HG03521 (cell line): ENCODE data around the gene NRG2.

Source experiments
- ATAC-seq: cut with Tn5 transposase; IDR thresholded peaks from one replicate; pipeline ENCODE4 v1.9.1; 2021; ENCODE audit warnings: mild to moderate bottlenecking, moderate library complexity; ENCODE audit not compliant: unreplicated experiment

The NRG2 gene

GRCh38 chr5:140042643-140043507 is at the start of gene NRG2:
Gene NRG2, minus strand, starts transcription at chr5:140043299.
- ATAC-seq = peak; percentile 64

- ATAC-seq = no peak
Measured at GRCh38 chr5:140090251-140090650, 47.2 kb upstream of the NRG2 start.

- ATAC-seq = no peak
Measured at GRCh38 chr5:140084541-140084940, 41.4 kb upstream of the NRG2 start.

GRCh38 chr5:140083650-140084049 is 40.6 kb upstream of the NRG2 start:
- no peak for ATAC-seq

GRCh38 chr5:140083120-140083519 is 40.0 kb upstream of the NRG2 start:
- no peak for ATAC-seq

GRCh38 chr5:140076788-140077187 is 33.7 kb upstream of the NRG2 start:
- no peak for ATAC-seq

GRCh38 chr5:140076142-140076541 is 33.0 kb upstream of the NRG2 start:
- ATAC-seq = no peak

- no peak for ATAC-seq
Measured at GRCh38 chr5:140075371-140075770, 32.3 kb upstream of the NRG2 start.

GRCh38 chr5:140073296-140073695 is 30.2 kb upstream of the NRG2 start:
- no peak for ATAC-seq

- no peak for ATAC-seq
Measured at GRCh38 chr5:140072812-140073211, 29.7 kb upstream of the NRG2 start.

- no peak for ATAC-seq
Measured at GRCh38 chr5:140060816-140061215, 17.7 kb upstream of the NRG2 start.

GRCh38 chr5:140058212-140058932 is 15.3 kb upstream of the NRG2 start:
- no peak for ATAC-seq

- ATAC-seq = no peak
Measured at GRCh38 chr5:140056880-140057279, 13.8 kb upstream of the NRG2 start.

GRCh38 chr5:140055152-140055551 is 12.1 kb upstream of the NRG2 start:
- ATAC-seq = no peak

- no peak for ATAC-seq
Measured at GRCh38 chr5:140054086-140054689, 11.1 kb upstream of the NRG2 start.

GRCh38 chr5:140051950-140052349 is 8.9 kb upstream of the NRG2 start:
- ATAC-seq = no peak

- no peak for ATAC-seq
Measured at GRCh38 chr5:140049713-140050112, 6.6 kb upstream of the NRG2 start.

GRCh38 chr5:140049205-140049604 is 6.1 kb upstream of the NRG2 start:
- no peak for ATAC-seq

GRCh38 chr5:140044041-140044440 is 942 bp upstream of the NRG2 start:
- no peak for ATAC-seq

- ATAC-seq = no peak
Measured at GRCh38 chr5:140043508-140043872, 391 bp upstream of the NRG2 start.

GRCh38 chr5:140042393-140042642 is 781 bp downstream of the NRG2 start:
- ATAC-seq = peak; percentile 2
